ENCODE results near the gene CD47. TPM values are rescaled to one million over a fixed set of nuclear protein-coding genes. Genes with fewer than 3 reads are reported as not detected.

CD47 gene
- total RNA-seq, 2 donors from 2014 or later: 68.1 to 101 TPM

GRCh38 chr3:108071368-108071767 is 19.5 kb downstream of the CD47 start:
- Histone ChIP-seq H3K27ac (no peak overlapping the region), H3K27me3 (no peaks in the 10 kb centered on the region), H3K9ac (ENCODE audit: low read depth in 2 of 2, low read length in 2 of 2) (no peak overlapping the region), H3K9me3 (no peaks in the 10 kb centered on the region), H3K4me3 (no peak overlapping the region), H3K36me3 (no peaks in the 10 kb centered on the region), H3K4me1 (no peaks in the 10 kb centered on the region)
- DNase-seq: no peak
- TF ChIP-seq CTCF (IDR thresholded peaks at IDR 0.05): no peak
- intact Hi-C loops (cut with DNase I): no loop called here

- H3K27me3 ChIP-seq: no peaks in the 10 kb centered on the region
- H3K9me3 ChIP-seq: no peaks in the 10 kb centered on the region
- no peak overlapping the region for H3K9ac ChIP-seq (ENCODE audit: low read depth in 2 of 2, low read length in 2 of 2)
- H3K36me3 ChIP-seq: no peaks in the 10 kb centered on the region
- no peaks in the 10 kb centered on the region for H3K4me1 ChIP-seq
- DNase-seq: no peak
- no peak overlapping the region for H3K27ac ChIP-seq
- no peak overlapping the region for H3K4me3 ChIP-seq
- no peak for TF ChIP-seq CTCF (IDR thresholded peaks at IDR 0.05)
- intact Hi-C loops (cut with DNase I): no loop called here
Measured at GRCh38 chr3:108070356-108070755, 20.5 kb downstream of the CD47 start.

GRCh38 chr3:108067768-108068167 is 23.1 kb downstream of the CD47 start:
- no peak for TF ChIP-seq CTCF (IDR thresholded peaks at IDR 0.05)

DNA sequence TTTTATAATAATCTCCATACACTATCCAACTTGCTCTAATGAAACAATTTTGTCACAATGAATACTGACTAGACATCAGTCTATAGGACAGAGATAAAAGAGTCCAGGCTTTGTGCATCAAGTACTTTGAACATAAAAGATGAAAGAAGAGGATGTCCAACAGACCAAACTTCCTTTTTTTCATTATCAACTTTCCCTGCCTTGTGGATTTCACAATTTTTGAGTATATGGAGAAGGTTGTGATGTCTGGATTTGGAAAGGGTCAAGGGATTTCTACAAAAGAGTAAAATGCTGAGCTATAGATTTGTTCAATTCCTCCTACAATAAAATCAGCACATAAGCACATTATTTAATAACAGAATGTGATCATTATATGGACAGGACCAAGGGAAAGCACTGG is 25.7 kb downstream of the CD47 start:
- intact Hi-C loops (cut with DNase I): no loop called here
- Histone ChIP-seq H3K27me3 (no peaks in the 10 kb centered on the region), H3K4me3 (no peak overlapping the region), H3K36me3 (no peaks in the 10 kb centered on the region), H3K9ac (ENCODE audit: low read depth in 2 of 2, low read length in 2 of 2) (no peak overlapping the region), H3K4me1 (no peaks in the 10 kb centered on the region), H3K9me3 (no peaks in the 10 kb centered on the region), H3K27ac (no peak overlapping the region)
- no peak for TF ChIP-seq CTCF (IDR thresholded peaks at IDR 0.05)
- DNase-seq: no peak

More at GRCh38 chr3:108067768-108068167, 23.1 kb downstream of the CD47 start:
- H3K36me3 ChIP-seq: no peaks in the 10 kb centered on the region
- H3K9ac ChIP-seq (ENCODE audit: low read depth in 2 of 2, low read length in 2 of 2): no peak overlapping the region
- H3K4me1 ChIP-seq: no peaks in the 10 kb centered on the region
- no peaks in the 10 kb centered on the region for H3K9me3 ChIP-seq
- intact Hi-C loops (cut with DNase I): no loop called here
- DNase-seq: no peak
- H3K4me3 ChIP-seq: no peak overlapping the region
- H3K27ac ChIP-seq: no peak overlapping the region
- no peaks in the 10 kb centered on the region for H3K27me3 ChIP-seq

DNA sequence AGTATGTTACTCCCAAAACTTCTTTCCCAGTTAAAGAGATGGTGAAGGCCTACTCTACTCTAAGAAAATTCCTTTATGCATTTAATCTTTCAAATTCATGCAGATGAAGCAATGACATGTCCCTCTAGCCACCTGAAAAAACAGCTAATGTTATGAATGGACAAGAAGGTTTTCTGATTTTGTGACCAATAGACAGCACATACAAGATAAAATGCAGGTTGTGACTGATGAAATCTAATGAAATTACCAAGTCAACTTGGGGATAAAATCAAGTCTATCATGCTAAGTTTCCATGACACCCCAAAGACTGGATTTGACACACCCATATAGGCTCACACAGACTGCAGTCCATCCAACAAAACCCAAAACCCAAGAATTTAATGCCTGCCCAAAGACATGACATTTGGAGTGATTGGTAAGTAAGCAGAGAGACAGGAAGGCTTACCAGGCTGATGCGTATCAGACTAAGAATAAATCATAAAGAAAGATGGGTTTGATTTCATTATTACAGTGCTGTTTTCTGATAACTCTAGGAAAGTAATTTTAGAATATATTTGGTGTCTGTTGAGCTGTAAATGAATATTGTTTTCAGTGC is 26.4 kb downstream of the CD47 start:
- no peak for TF ChIP-seq CTCF (IDR thresholded peaks at IDR 0.05)

More for the DNA sequence above, 26.4 kb downstream of the CD47 start:
- no peak overlapping the region for H3K27ac ChIP-seq
- no peaks in the 10 kb centered on the region for H3K27me3 ChIP-seq
- no peaks in the 10 kb centered on the region for H3K9me3 ChIP-seq
- intact Hi-C loops (cut with DNase I): no loop called here
- H3K4me3 ChIP-seq: no peak overlapping the region
- no peaks in the 10 kb centered on the region for H3K4me1 ChIP-seq
- H3K36me3 ChIP-seq: no peaks in the 10 kb centered on the region
- no peak for DNase-seq
- no peak overlapping the region for H3K9ac ChIP-seq (ENCODE audit: low read depth in 2 of 2, low read length in 2 of 2)
